ENCODE measurements around the gene ARHGAP15.

ARHGAP15 gene

DNA sequence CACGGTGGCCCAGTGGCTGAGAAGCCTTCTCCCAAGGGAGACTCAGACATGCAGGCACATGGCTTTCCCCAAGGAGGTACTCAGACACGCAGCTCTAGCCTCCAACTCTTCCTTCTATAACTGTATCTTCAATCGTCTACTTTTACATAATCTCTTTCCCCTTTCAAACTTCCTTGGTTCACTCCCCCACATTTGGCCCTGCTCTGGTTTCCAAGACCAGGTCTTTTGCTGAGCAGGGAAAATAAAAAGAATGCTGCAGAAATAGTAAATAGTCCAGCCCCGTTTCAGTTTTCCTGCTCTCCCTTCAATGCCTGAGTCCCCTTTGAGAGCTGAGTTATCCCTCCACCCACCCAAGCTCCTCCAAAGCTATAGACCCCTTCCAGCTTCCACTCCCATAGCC, 635.0 kb downstream of the ARHGAP15 start:
- no peak overlapping the region for H3K9ac ChIP-seq

GRCh38 chr2:143764706-143765105, 635.5 kb downstream of the ARHGAP15 start:
- Histone ChIP-seq H3K36me3 (ENCODE audit: insufficient read depth) (no peaks in the 10 kb centered on the region), H2AFZ (ENCODE audit: low read depth) (no peak overlapping the region), H3K79me2 (ENCODE audit: insufficient read depth, low read depth) (no peaks in the 10 kb centered on the region), H4K20me1 (ENCODE audit: insufficient read depth) (no peaks in the 10 kb centered on the region), H3K9ac (no peak overlapping the region), H3K27me3 (ENCODE audit: insufficient read depth, low read depth) (no peaks in the 10 kb centered on the region), H3K4me1 (ENCODE audit: low read depth, poor library complexity, severe bottlenecking) (no peaks in the 10 kb centered on the region), H3K27ac (no peak overlapping the region), H3K4me2 (no peak overlapping the region), H3K4me3 (IDR thresholded peaks at IDR 0.05; ENCODE audit: insufficient read depth, low read depth, low read length) (no peak overlapping the region)
- TF ChIP-seq, protein P1, sequence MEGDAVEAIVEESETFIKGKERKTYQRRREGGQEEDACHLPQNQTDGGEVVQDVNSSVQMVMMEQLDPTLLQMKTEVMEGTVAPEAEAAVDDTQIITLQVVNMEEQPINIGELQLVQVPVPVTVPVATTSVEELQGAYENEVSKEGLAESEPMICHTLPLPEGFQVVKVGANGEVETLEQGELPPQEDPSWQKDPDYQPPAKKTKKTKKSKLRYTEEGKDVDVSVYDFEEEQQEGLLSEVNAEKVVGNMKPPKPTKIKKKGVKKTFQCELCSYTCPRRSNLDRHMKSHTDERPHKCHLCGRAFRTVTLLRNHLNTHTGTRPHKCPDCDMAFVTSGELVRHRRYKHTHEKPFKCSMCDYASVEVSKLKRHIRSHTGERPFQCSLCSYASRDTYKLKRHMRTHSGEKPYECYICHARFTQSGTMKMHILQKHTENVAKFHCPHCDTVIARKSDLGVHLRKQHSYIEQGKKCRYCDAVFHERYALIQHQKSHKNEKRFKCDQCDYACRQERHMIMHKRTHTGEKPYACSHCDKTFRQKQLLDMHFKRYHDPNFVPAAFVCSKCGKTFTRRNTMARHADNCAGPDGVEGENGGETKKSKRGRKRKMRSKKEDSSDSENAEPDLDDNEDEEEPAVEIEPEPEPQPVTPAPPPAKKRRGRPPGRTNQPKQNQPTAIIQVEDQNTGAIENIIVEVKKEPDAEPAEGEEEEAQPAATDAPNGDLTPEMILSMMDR (conservative IDR thresholded peaks at IDR 0.05; ENCODE audit: low read depth, low read length), result no peak

More for the DNA sequence above, 635.0 kb downstream of the ARHGAP15 start:
- H3K4me3 ChIP-seq (IDR thresholded peaks at IDR 0.05; ENCODE audit: insufficient read depth, low read depth, low read length), result no peak overlapping the region
- no peak overlapping the region for H3K27ac ChIP-seq
- TF ChIP-seq, protein P1 (conservative IDR thresholded peaks at IDR 0.05; ENCODE audit: low read depth, low read length), result no peak
- H4K20me1 ChIP-seq (ENCODE audit: insufficient read depth), result no peaks in the 10 kb centered on the region
- no peak overlapping the region for H2AFZ ChIP-seq (ENCODE audit: low read depth)
- no peaks in the 10 kb centered on the region for H3K79me2 ChIP-seq (ENCODE audit: insufficient read depth, low read depth)
- no peaks in the 10 kb centered on the region for H3K36me3 ChIP-seq (ENCODE audit: insufficient read depth)
- no peaks in the 10 kb centered on the region for H3K4me1 ChIP-seq (ENCODE audit: low read depth, poor library complexity, severe bottlenecking)
- H3K27me3 ChIP-seq (ENCODE audit: insufficient read depth, low read depth), result no peaks in the 10 kb centered on the region
- H3K4me2 ChIP-seq, result no peak overlapping the region

- Histone ChIP-seq H3K4me1 (ENCODE audit: low read depth, poor library complexity, severe bottlenecking) (no peaks in the 10 kb centered on the region), H3K4me3 (IDR thresholded peaks at IDR 0.05; ENCODE audit: insufficient read depth, low read depth, low read length) (no peak overlapping the region), H2AFZ (ENCODE audit: low read depth) (no peak overlapping the region), H3K9ac (no peak overlapping the region), H4K20me1 (ENCODE audit: insufficient read depth) (no peaks in the 10 kb centered on the region), H3K79me2 (ENCODE audit: insufficient read depth, low read depth) (no peaks in the 10 kb centered on the region), H3K4me2 (no peak overlapping the region), H3K27me3 (ENCODE audit: insufficient read depth, low read depth) (no peaks in the 10 kb centered on the region), H3K36me3 (ENCODE audit: insufficient read depth) (no peaks in the 10 kb centered on the region), H3K27ac (no peak overlapping the region)
- TF ChIP-seq, protein P1 (conservative IDR thresholded peaks at IDR 0.05; ENCODE audit: low read depth, low read length), result no peak
Measured at GRCh38 chr2:143768991-143769390, 639.8 kb downstream of the ARHGAP15 start.

GRCh38 chr2:143771939-143772338, 642.7 kb downstream of the ARHGAP15 start:
- H3K9ac ChIP-seq, result no peak overlapping the region
- no peaks in the 10 kb centered on the region for H3K79me2 ChIP-seq (ENCODE audit: insufficient read depth, low read depth)
- no peaks in the 10 kb centered on the region for H3K36me3 ChIP-seq (ENCODE audit: insufficient read depth)
- H3K27ac ChIP-seq, result no peak overlapping the region
- H4K20me1 ChIP-seq (ENCODE audit: insufficient read depth), result no peaks in the 10 kb centered on the region
- TF ChIP-seq, protein P1 (conservative IDR thresholded peaks at IDR 0.05; ENCODE audit: low read depth, low read length), result no peak
- H3K27me3 ChIP-seq (ENCODE audit: insufficient read depth, low read depth), result no peaks in the 10 kb centered on the region
- H3K4me3 ChIP-seq (IDR thresholded peaks at IDR 0.05; ENCODE audit: insufficient read depth, low read depth, low read length), result no peak overlapping the region
- H2AFZ ChIP-seq (ENCODE audit: low read depth), result no peak overlapping the region
- no peak overlapping the region for H3K4me2 ChIP-seq
- H3K4me1 ChIP-seq (ENCODE audit: low read depth, poor library complexity, severe bottlenecking), result no peaks in the 10 kb centered on the region

Measured in KMS-11 (cell line).